H1 (cell line): ENCODE results near the gene DGUOK. TPM values are rescaled to one million over a fixed set of nuclear protein-coding genes. Genes with fewer than 3 reads are reported as not detected.

Source experiments
- EZH2 ChIP-seq: fragments of 200-600 bp; sonication (generic); IDR thresholded peaks from 2 replicates; pipeline ENCODE4 v1.7.1; 2012; ENCODE audit warnings: low read depth, mild to moderate bottlenecking, moderate library complexity, low read length, inconsistent platforms; ENCODE audit not compliant: severe bottlenecking
- GABPA ChIP-seq: IDR thresholded peaks from 2 replicates; pipeline ENCODE4 v1.6.1; 2011; ENCODE audit warnings: mild to moderate bottlenecking, low read length, moderate library complexity, borderline replicate concordance; ENCODE audit not compliant: insufficient read depth
- KDM4A ChIP-seq: IDR thresholded peaks from one replicate; pipeline ENCODE4 v1.7.1; 2012; ENCODE audit warnings: low read depth, mild to moderate bottlenecking, moderate library complexity, low read length, inconsistent platforms; ENCODE audit not compliant: severe bottlenecking
- PHF8 ChIP-seq: fragments of 200-600 bp; sonication (generic); conservative IDR thresholded peaks from 2 replicates; pipeline ENCODE4 v1.7.1; 2012; ENCODE audit warnings: low read depth, mild to moderate bottlenecking, inconsistent platforms, low read length, moderate library complexity
- SP1 ChIP-seq: IDR thresholded peaks from 2 replicates; pipeline ENCODE4 v1.6.1; 2011; ENCODE audit warnings: low read depth, low read length
- polyA plus RNA-seq, 7 experiments: library from polyadenylated mRNA; depleted of rRNA in 3 of 7; stranded (reverse) in 5 of 7; unstranded in 2 of 7; fragments of >200 nt in 5 of 7; fragments of 200-250 nt in 2 of 7; gene quantifications; 1 replicate in 5 of 7; 2 replicates in 1 of 7; 4 replicates in 1 of 7; pipeline versions ENCODE4 v1.2.1 to v1.2.3, GENCODE V29; 2011 to 2013; ENCODE audit warnings: missing spikeins in 2 of 7, mixed read lengths in 2 of 7
- total RNA-seq: library from RNA; stranded (reverse); fragmentation: NEBNext Ultra II Directional; extraction: Animal tissue kit (Norgen Biotek cat#: 25700); gene quantifications from 2 replicates; pipeline ENCODE4 v1.2.1, GENCODE V29; 2021
- TF ChIP-seq, protein P1 (sequence below): IDR thresholded peaks from 2 replicates; pipeline ENCODE4 v1.6.1; 2012; ENCODE audit warnings: low read length, inconsistent platforms

The DGUOK gene
- total and polyA plus RNA-seq, 2 of the 8 experiments (the other 6 are each of a cell fraction or from before 2014, with no cell fraction given), result 110 to 168 TPM

DNA sequence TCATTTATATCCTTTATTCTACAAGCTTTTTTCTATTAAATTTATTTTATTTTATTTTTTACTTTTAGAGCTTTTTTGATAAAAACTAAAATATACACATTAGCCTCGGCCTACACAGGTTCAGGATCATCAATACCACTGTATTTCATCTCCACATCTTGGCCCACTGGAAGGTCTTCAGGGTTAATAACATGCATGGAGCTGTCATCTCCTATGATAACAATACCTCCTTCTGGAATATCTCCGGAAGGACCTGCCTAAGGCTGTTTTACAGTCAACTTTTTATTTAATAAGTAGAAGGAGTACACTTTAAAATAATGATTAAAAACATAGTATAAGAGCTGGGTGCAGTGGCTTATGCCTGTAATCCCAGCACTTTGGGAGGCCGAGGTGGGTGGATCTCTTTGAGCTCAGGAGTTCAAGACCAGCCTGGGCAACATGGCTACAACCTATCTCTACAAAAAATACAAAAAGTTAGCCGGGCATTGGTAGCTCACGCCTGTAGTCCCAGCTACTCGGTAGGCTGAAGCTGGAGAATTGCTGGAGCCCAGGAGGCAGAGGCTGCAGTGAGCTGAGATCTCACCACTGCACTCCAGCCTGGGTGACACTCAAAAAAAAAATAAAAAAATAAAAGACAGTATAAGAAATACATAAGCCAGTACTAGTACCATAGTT is 15.7 kb upstream of the DGUOK start (continued):
- TF ChIP-seq, protein P1, sequence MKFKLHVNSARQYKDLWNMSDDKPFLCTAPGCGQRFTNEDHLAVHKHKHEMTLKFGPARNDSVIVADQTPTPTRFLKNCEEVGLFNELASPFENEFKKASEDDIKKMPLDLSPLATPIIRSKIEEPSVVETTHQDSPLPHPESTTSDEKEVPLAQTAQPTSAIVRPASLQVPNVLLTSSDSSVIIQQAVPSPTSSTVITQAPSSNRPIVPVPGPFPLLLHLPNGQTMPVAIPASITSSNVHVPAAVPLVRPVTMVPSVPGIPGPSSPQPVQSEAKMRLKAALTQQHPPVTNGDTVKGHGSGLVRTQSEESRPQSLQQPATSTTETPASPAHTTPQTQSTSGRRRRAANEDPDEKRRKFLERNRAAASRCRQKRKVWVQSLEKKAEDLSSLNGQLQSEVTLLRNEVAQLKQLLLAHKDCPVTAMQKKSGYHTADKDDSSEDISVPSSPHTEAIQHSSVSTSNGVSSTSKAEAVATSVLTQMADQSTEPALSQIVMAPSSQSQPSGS, result no peak
- TF ChIP-seq EZH2 (no peak), KDM4A (no peak), GABPA (no peak), SP1 (no peak), PHF8 (no peak)
- TF ChIP-seq, all 59 proteins: peak for 0
